Measurements from ENCODE around the gene RELT.

Gene RELT

GRCh38 chr11:73367482-73368024, 8.6 kb upstream of the RELT start:
- DNase-seq (ENCODE audit: extremely low spot score, insufficient read length, low read depth) (no peak), FAIRE-seq (no peak)

GRCh38 chr11:73372375-73372993, 3.7 kb upstream of the RELT start:
- FAIRE-seq, result peak; percentile 66

GRCh38 chr11:73374151-73374550, 2.0 kb upstream of the RELT start:
- FAIRE-seq (no peak), DNase-seq (ENCODE audit: extremely low spot score, insufficient read length, low read depth) (no peak)

More at GRCh38 chr11:73372375-73372993, 3.7 kb upstream of the RELT start:
- DNase-seq (ENCODE audit: extremely low spot score, insufficient read length, low read depth), result no peak

GRCh38 chr11:73375830-73376159, 404 bp upstream of the RELT start:
- DNase-seq (ENCODE audit: extremely low spot score, insufficient read length, low read depth) (no peak), FAIRE-seq (no peak)

- DNase-seq (ENCODE audit: extremely low spot score, insufficient read length, low read depth) (peak; percentile 56), FAIRE-seq (peak; percentile 88)
These were observed 817 bp downstream of the RELT start for GRCh38 chr11:73376803-73377629.

GRCh38 chr11:73379189-73379880, 3.1 kb downstream of the RELT start:
- DNase-seq (ENCODE audit: extremely low spot score, insufficient read length, low read depth) (no peak), FAIRE-seq (no peak)

- no peak for DNase-seq (ENCODE audit: extremely low spot score, insufficient read length, low read depth)
- no peak for FAIRE-seq
These were observed 4.1 kb downstream of the RELT start for GRCh38 chr11:73380331-73380730.

- FAIRE-seq (no peak), DNase-seq (ENCODE audit: extremely low spot score, insufficient read length, low read depth) (no peak)
These were observed 4.8 kb downstream of the RELT start for GRCh38 chr11:73380897-73381410.

GRCh38 chr11:73381589-73381988, 5.4 kb downstream of the RELT start:
- no peak for FAIRE-seq
- DNase-seq (ENCODE audit: extremely low spot score, insufficient read length, low read depth), result no peak

GRCh38 chr11:73382183-73382582, 6.0 kb downstream of the RELT start:
- DNase-seq (ENCODE audit: extremely low spot score, insufficient read length, low read depth) (no peak), FAIRE-seq (no peak)

GRCh38 chr11:73382747-73383146, 6.5 kb downstream of the RELT start:
- DNase-seq (ENCODE audit: extremely low spot score, insufficient read length, low read depth), result no peak
- no peak for FAIRE-seq

- DNase-seq (ENCODE audit: extremely low spot score, insufficient read length, low read depth), result no peak
- peak; percentile 26 for FAIRE-seq
These were observed 7.3 kb downstream of the RELT start for GRCh38 chr11:73383249-73384124.

GRCh38 chr11:73384125-73384441, 7.9 kb downstream of the RELT start:
- DNase-seq (ENCODE audit: extremely low spot score, insufficient read length, low read depth) (no peak), FAIRE-seq (no peak)

- no peak for FAIRE-seq
- no peak for DNase-seq (ENCODE audit: extremely low spot score, insufficient read length, low read depth)
These were observed 8.3 kb downstream of the RELT start for GRCh38 chr11:73384531-73384871.

- FAIRE-seq, result peak; percentile 77
- DNase-seq (ENCODE audit: extremely low spot score, insufficient read length, low read depth), result peak; percentile 55
These were observed 8.9 kb downstream of the RELT start for GRCh38 chr11:73384872-73385689.

GRCh38 chr11:73386016-73386415, 9.8 kb downstream of the RELT start:
- DNase-seq (ENCODE audit: extremely low spot score, insufficient read length, low read depth) (no peak), FAIRE-seq (peak; percentile 81)

- no peak for DNase-seq (ENCODE audit: extremely low spot score, insufficient read length, low read depth)
- FAIRE-seq, result no peak
These were observed 10.3 kb downstream of the RELT start for GRCh38 chr11:73386546-73386945.

GRCh38 chr11:73387594-73388264, 11.5 kb downstream of the RELT start:
- DNase-seq (ENCODE audit: extremely low spot score, insufficient read length, low read depth), result no peak
- no peak for FAIRE-seq
